H1 (cell line): ENCODE measurements around the gene DNAI1. TPM values are rescaled to one million over a fixed set of nuclear protein-coding genes. Genes with fewer than 3 reads are reported as not detected.

Experiments used
- CTCF ChIA-PET: fragments of 300-600 bp; sonication (Branson Sonifier 250); formaldehyde crosslinking; loops from one replicate; lab custom pipeline; 2021; ENCODE audit not compliant: partially characterized antibody; lab: Charles Lee
- POLR2A ChIA-PET: fragments of 300-600 bp; sonication (Branson Sonifier 250); formaldehyde crosslinking; loops from one replicate; lab custom pipeline; 2021; ENCODE audit warnings: inconsistent platforms; ENCODE audit not compliant: partially characterized antibody; lab: Charles Lee
- DNase-seq, 2 experiments: peaks; one replicate each; pipeline versions ENCODE4 v3.0.0 to v3.0.0-alpha.2; 2010 to 2022; ENCODE audit warnings: low spot score in 2 of 2, low read depth in 1 of 2, mixed read lengths in 1 of 2
- FAIRE-seq: peaks from 2 replicates; lab custom pipeline; 2011; peaks lifted over from hg19 to GRCh38; lab: Jason Lieb, UNC
- H2AFZ ChIP-seq: 2 replicates; pipeline ENCODE4 v1.8.1; 2012; ENCODE audit warnings: low read length, inconsistent platforms
- H2AK5ac ChIP-seq: 2 replicates; pipeline ENCODE4 v1.6.1; 2013; ENCODE audit warnings: low read depth, low read length
- H2BK120ac ChIP-seq: replicated peaks from 2 replicates; pipeline ENCODE3; 2013; ENCODE audit warnings: low read depth, low read length, inconsistent platforms
- H2BK12ac ChIP-seq: 2 replicates; pipeline ENCODE4 v1.6.1; 2013; ENCODE audit warnings: low read depth, low read length
- H2BK15ac ChIP-seq: 2 replicates; pipeline ENCODE4 v1.6.1; 2013; ENCODE audit warnings: low read length
- H2BK20ac ChIP-seq: 2 replicates; pipeline ENCODE4 v1.6.1; 2013; ENCODE audit warnings: low read length
- H2BK5ac ChIP-seq: 2 replicates; pipeline ENCODE4 v1.6.1; 2013; ENCODE audit warnings: low read depth, low read length
- H3K14ac ChIP-seq: 2 replicates; pipeline ENCODE4 v1.6.1; 2013; ENCODE audit warnings: inconsistent platforms; ENCODE audit not compliant: insufficient read length
- H3K18ac ChIP-seq: 2 replicates; pipeline ENCODE4 v1.6.1; 2013; ENCODE audit warnings: low read length; ENCODE audit errors: extremely low read depth
- H3K23ac ChIP-seq: 2 replicates; pipeline ENCODE4 v1.6.1; 2013; ENCODE audit warnings: inconsistent platforms; ENCODE audit not compliant: insufficient read length
- H3K23me2 ChIP-seq: 2 replicates; pipeline ENCODE4 v1.6.1; 2013; ENCODE audit warnings: low read depth, low read length
- H3K27ac ChIP-seq: 2 replicates; pipeline ENCODE4 v1.6.1; 2011; ENCODE audit warnings: low read depth, low read length, inconsistent platforms
- H3K27me3 ChIP-seq, 4 experiments: replicated peaks in 1 of 4; 1 replicate in 1 of 4; 2 replicates in 3 of 4; pipeline versions ENCODE4 v1.6.1 to v1.8.1; 2011 to 2013; ENCODE audit warnings: low read length in 3 of 4, mild to moderate bottlenecking in 3 of 4, inconsistent platforms in 2 of 4, mixed read lengths in 2 of 4, moderate library complexity in 1 of 4; ENCODE audit not compliant: control insufficient read depth in 3 of 4, insufficient read depth in 3 of 4; ENCODE audit errors: extremely low read depth in 1 of 4
- H3K36me3 ChIP-seq, 4 experiments: 2 replicates each; pipeline versions ENCODE4 v1.6.1 to v1.8.1; 2011 to 2013; ENCODE audit warnings: mild to moderate bottlenecking in 4 of 4, low read length in 3 of 4, moderate library complexity in 2 of 4, control low read depth in 1 of 4, inconsistent platforms in 1 of 4; ENCODE audit not compliant: insufficient read depth in 4 of 4, control insufficient read depth in 2 of 4
- H3K4ac ChIP-seq: replicated peaks from 2 replicates; pipeline ENCODE3; 2013; ENCODE audit warnings: low read length, low read depth, mixed read lengths, inconsistent platforms; ENCODE audit not compliant: insufficient read length
- H3K4me1 ChIP-seq, 4 experiments: replicated peaks in 1 of 4; 1 replicate in 1 of 4; 2 replicates in 3 of 4; pipeline versions ENCODE4 v1.6.1 to v1.8.1; 2011 to 2013; ENCODE audit warnings: low read length in 3 of 4, inconsistent platforms in 2 of 4, mixed read lengths in 1 of 4; ENCODE audit not compliant: insufficient read depth in 4 of 4, control insufficient read depth in 3 of 4
- H3K4me2 ChIP-seq, 2 experiments: 2 replicates each; pipeline versions ENCODE4 v1.6.1 to v1.8.1; 2011 to 2013; ENCODE audit warnings: low read depth in 2 of 2, low read length in 2 of 2, control low read depth in 1 of 2, inconsistent platforms in 1 of 2, mild to moderate bottlenecking in 1 of 2; ENCODE audit not compliant: insufficient read depth in 1 of 2
- H3K4me3 ChIP-seq, 4 experiments: fragments of 200-600, 300-600 bp in 1 of 4; sonication (generic), shearing (Covaris generic), sonication (Bioruptor Twin) in 1 of 4; 2 replicates each; pipeline versions ENCODE4 v1.5.1 to v1.8.1; 2011 to 2016; ENCODE audit warnings: low read length in 4 of 4, low read depth in 3 of 4, control low read depth in 2 of 4, inconsistent platforms in 2 of 4, mild to moderate bottlenecking in 2 of 4, mixed read lengths in 1 of 4, moderate library complexity in 1 of 4; ENCODE audit not compliant: insufficient read depth in 2 of 4; ENCODE audit errors: extremely low read depth in 1 of 4
- H3K56ac ChIP-seq: replicated peaks from 2 replicates; pipeline ENCODE3; 2013; ENCODE audit warnings: low read depth, mild to moderate bottlenecking, mixed read lengths, low read length, inconsistent platforms; ENCODE audit not compliant: insufficient read length
- H3K79me1 ChIP-seq: 2 replicates; pipeline ENCODE4 v1.6.1; 2013; ENCODE audit warnings: low read depth, low read length, control low read depth
- H3K79me2 ChIP-seq, 2 experiments: 2 replicates each; pipeline versions ENCODE4 v1.6.1 to v1.8.1; 2012 to 2013; ENCODE audit warnings: low read length in 2 of 2, mild to moderate bottlenecking in 2 of 2, inconsistent platforms in 1 of 2; ENCODE audit not compliant: insufficient read depth in 2 of 2, control insufficient read depth in 1 of 2
- H3K9ac ChIP-seq, 4 experiments: replicated peaks in 1 of 4; 1 replicate in 1 of 4; 2 replicates in 3 of 4; pipeline versions ENCODE4 v1.6.1 to v1.8.1; 2011 to 2013; ENCODE audit warnings: low read depth in 3 of 4, low read length in 3 of 4, control low read depth in 2 of 4, mild to moderate bottlenecking in 2 of 4, moderate library complexity in 2 of 4, inconsistent platforms in 1 of 4; ENCODE audit errors: extremely low read depth in 1 of 4
- H3K9me3 ChIP-seq, 2 experiments: 2 replicates each; pipeline versions ENCODE4 v1.6.1 to v1.8.1; 2012 to 2013; ENCODE audit warnings: mild to moderate bottlenecking in 2 of 2, moderate library complexity in 2 of 2, control low read depth in 1 of 2, inconsistent platforms in 1 of 2, low read depth in 1 of 2, low read length in 1 of 2, mixed read lengths in 1 of 2; ENCODE audit not compliant: insufficient read depth in 2 of 2
- H4K20me1 ChIP-seq, 2 experiments: replicated peaks in 1 of 2; 2 replicates each; pipeline versions ENCODE3 to v1.8.1; 2011 to 2013; ENCODE audit warnings: inconsistent platforms in 2 of 2, low read length in 2 of 2, mild to moderate bottlenecking in 1 of 2; ENCODE audit not compliant: insufficient read depth in 2 of 2, control insufficient read depth in 1 of 2
- H4K5ac ChIP-seq: 2 replicates; pipeline ENCODE4 v1.6.1; 2013; ENCODE audit warnings: low read length, low read depth, mixed read lengths, inconsistent platforms; ENCODE audit not compliant: insufficient read length
- H4K8ac ChIP-seq: 2 replicates; pipeline ENCODE4 v1.8.0; 2013; ENCODE audit warnings: mild to moderate bottlenecking, moderate library complexity, low read length, inconsistent platforms; ENCODE audit not compliant: insufficient read depth; ENCODE audit errors: extremely low read depth
- H4K91ac ChIP-seq: replicated peaks from 2 replicates; pipeline ENCODE3; 2013; ENCODE audit warnings: low read length, mixed read lengths, inconsistent platforms; ENCODE audit not compliant: insufficient read length
- EP300 ChIP-seq, 2 experiments: IDR thresholded peaks; 1 replicate in 1 of 2; 2 replicates in 1 of 2; pipeline ENCODE4 v1.6.1; 2011 to 2012; ENCODE audit warnings: low read depth in 2 of 2, low read length in 2 of 2, mild to moderate bottlenecking in 2 of 2, borderline replicate concordance in 1 of 2, inconsistent platforms in 1 of 2, moderate library complexity in 1 of 2
- EZH2 ChIP-seq: fragments of 200-600 bp; sonication (generic); IDR thresholded peaks from 2 replicates; pipeline ENCODE4 v1.7.1; 2012; ENCODE audit warnings: low read depth, mild to moderate bottlenecking, moderate library complexity, low read length, inconsistent platforms; ENCODE audit not compliant: severe bottlenecking
- KDM5A ChIP-seq: fragments of 200-600 bp; IDR thresholded peaks from 2 replicates; pipeline ENCODE4 v1.7.1; 2012; ENCODE audit warnings: mild to moderate bottlenecking, low read length, inconsistent platforms, mixed read lengths
- POU5F1 ChIP-seq: IDR thresholded peaks from 2 replicates; pipeline ENCODE4 v1.6.1; 2011; ENCODE audit warnings: low read depth, mild to moderate bottlenecking, low read length, moderate library complexity
- RBBP5 ChIP-seq: IDR thresholded peaks from 2 replicates; pipeline ENCODE4 v1.7.1; 2012; ENCODE audit warnings: low read depth, mild to moderate bottlenecking, inconsistent platforms, low read length, moderate library complexity, borderline replicate concordance
- SIRT6 ChIP-seq: IDR thresholded peaks from one replicate; pipeline ENCODE4 v1.7.1; 2012; ENCODE audit warnings: low read length, inconsistent platforms
- TBP ChIP-seq: IDR thresholded peaks from 2 replicates; pipeline ENCODE4 v1.6.1; 2011; ENCODE audit warnings: low read depth, low read length, improper control_type of control experiment
- TCF12 ChIP-seq: IDR thresholded peaks from 2 replicates; pipeline ENCODE4 v1.6.1; 2011; ENCODE audit warnings: low read depth, mild to moderate bottlenecking, low read length
- ZNF274 ChIP-seq: IDR thresholded peaks from 2 replicates; pipeline ENCODE4 v1.7.0; 2012; ENCODE audit warnings: low read length, borderline replicate concordance; ENCODE audit errors: extremely low read depth
- WGBS, 2 experiments: shearing (Covaris generic) in 1 of 2; methylation state at CpG; one replicate each; pipeline versions ENCODE4 v1.1.6 to v1.1.7; 2013 to 2015; ENCODE audit warnings: low lambda C conversion rate in 2 of 2, mixed read lengths in 2 of 2, inconsistent platforms in 1 of 2, low coverage in 1 of 2, missing lambda C conversion rate in 1 of 2; ENCODE audit not compliant: insufficient replicate concordance in 2 of 2, insufficient coverage in 1 of 2, insufficient read length in 1 of 2; ENCODE audit errors: extremely low coverage in 1 of 2, missing lambda C conversion rate in 1 of 2; 5-methylcytosine and 5-hydroxymethylcytosine counted together
- polyA plus RNA-seq, 7 experiments: library from polyadenylated mRNA; depleted of rRNA in 3 of 7; stranded (reverse) in 5 of 7; unstranded in 2 of 7; fragments of >200 nt in 5 of 7; fragments of 200-250 nt in 2 of 7; gene quantifications; 1 replicate in 5 of 7; 2 replicates in 1 of 7; 4 replicates in 1 of 7; pipeline versions ENCODE4 v1.2.1 to v1.2.3, GENCODE V29; 2011 to 2013; ENCODE audit warnings: missing spikeins in 2 of 7, mixed read lengths in 2 of 7
- total RNA-seq: library from RNA; stranded (reverse); fragmentation: NEBNext Ultra II Directional; extraction: Animal tissue kit (Norgen Biotek cat#: 25700); gene quantifications from 2 replicates; pipeline ENCODE4 v1.2.1, GENCODE V29; 2021
- TF ChIP-seq, protein P1 (sequence below): IDR thresholded peaks from 2 replicates; pipeline ENCODE4 v1.6.1; 2012; ENCODE audit warnings: inconsistent platforms
- TF ChIP-seq, protein P2 (sequence below): IDR thresholded peaks from 2 replicates; pipeline ENCODE4 v1.6.1; 2011; ENCODE audit warnings: low read length, improper control_type of control experiment

DNAI1 gene
- total and polyA plus RNA-seq, 2 of the 8 experiments (the other 6 are each of a cell fraction or from before 2014, with no cell fraction given) = 0.37 to 0.54 TPM

DNA sequence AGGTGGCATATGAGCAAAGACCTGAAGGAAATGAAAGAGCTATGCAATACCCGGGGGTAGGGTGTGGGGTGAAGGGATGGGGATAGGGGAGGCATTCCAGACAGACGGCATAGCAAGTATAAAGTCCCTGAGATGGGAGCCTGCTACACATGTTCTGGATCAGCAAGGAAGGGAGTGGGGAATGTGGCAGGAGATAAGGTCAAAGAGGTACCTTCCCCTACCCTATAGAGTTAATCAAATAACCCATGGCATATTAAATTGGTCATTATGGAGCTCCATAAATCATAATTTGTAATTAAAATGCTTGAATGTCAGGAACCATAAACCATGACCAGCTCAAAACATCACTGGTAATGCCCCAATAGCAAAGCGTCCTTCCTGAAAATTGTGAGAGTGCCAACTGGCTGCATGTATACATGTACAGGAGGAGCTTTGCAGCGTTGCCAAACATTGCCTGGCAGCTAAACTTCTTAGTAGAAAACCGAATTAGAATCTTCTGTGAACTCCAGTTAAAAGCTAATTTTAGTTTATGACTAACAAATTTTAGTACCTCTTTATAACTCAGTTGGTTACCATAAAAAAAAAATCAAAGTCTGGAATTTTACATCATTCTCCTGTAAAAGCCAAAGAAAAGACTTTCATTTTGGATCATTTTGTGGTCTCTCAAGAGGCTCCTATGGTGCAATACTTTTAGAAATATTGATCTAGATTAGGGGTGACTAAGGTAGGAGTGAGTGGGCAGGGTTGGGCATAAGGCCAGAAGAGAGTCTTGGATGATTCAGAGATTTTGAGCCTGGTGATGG, 4.7 kb downstream of the DNAI1 start:
- no peaks in the 10 kb centered on the region for H3K36me3 ChIP-seq
- POLR2A ChIA-PET = no interaction called here
- no peak for TF ChIP-seq TBP
- no peak for TF ChIP-seq EZH2
- TF ChIP-seq, protein P1, sequence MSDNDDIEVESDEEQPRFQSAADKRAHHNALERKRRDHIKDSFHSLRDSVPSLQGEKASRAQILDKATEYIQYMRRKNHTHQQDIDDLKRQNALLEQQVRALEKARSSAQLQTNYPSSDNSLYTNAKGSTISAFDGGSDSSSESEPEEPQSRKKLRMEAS = no peak
- no peak for TF ChIP-seq KDM5A
- TF ChIP-seq, protein P2, sequence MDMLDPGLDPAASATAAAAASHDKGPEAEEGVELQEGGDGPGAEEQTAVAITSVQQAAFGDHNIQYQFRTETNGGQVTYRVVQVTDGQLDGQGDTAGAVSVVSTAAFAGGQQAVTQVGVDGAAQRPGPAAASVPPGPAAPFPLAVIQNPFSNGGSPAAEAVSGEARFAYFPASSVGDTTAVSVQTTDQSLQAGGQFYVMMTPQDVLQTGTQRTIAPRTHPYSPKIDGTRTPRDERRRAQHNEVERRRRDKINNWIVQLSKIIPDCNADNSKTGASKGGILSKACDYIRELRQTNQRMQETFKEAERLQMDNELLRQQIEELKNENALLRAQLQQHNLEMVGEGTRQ = no peak
- no peak for TF ChIP-seq EP300 (IDR thresholded peaks at IDR 0.05; ENCODE audit: borderline replicate concordance in 1 of 2, low read depth in 2 of 2, low read length in 2 of 2)
- no peak for TF ChIP-seq RBBP5
- no peak for TF ChIP-seq ZNF274
- TF ChIP-seq TCF12 = no peak
- TF ChIP-seq POU5F1 = no peak
- no peak for TF ChIP-seq SIRT6

More for the DNA sequence above, 4.7 kb downstream of the DNAI1 start:
- no peak overlapping the region for H3K27ac ChIP-seq
- FAIRE-seq (no peak), DNase-seq (no peak)
- no peak overlapping the region for H2AFZ ChIP-seq
- CTCF ChIA-PET = interaction anchor here (0.8 to 1.8 kb wide), 9 partner anchors 10 to 141 kb away, joined by 3 to 14 read pairs (median 3); no protein-coding TSS in a partner anchor
- no peak overlapping the region for H2BK5ac ChIP-seq
- no peak overlapping the region for H2BK20ac ChIP-seq
- H3K79me1 ChIP-seq = no peaks in the 10 kb centered on the region
- no peaks in the 10 kb centered on the region for H3K79me2 ChIP-seq
- H4K8ac ChIP-seq = no peak overlapping the region
- no peak overlapping the region for H4K5ac ChIP-seq
- H3K27me3 ChIP-seq = peaks cover 0 to 2% (median under 1%) of the 10 kb centered on the region in 4 experiments; a peak in 2 of 7 replicates
- H3K18ac ChIP-seq = no peak overlapping the region
- H3K4me1 ChIP-seq = peaks cover 0 to 5% (median 1%) of the 10 kb centered on the region in 4 experiments; a peak in 3 of 7 replicates
- no peak overlapping the region for H3K4me3 ChIP-seq
- H2BK15ac ChIP-seq = no peak overlapping the region
- H2BK12ac ChIP-seq = no peak overlapping the region
- H3K9me3 ChIP-seq = no peaks in the 10 kb centered on the region
- H3K56ac ChIP-seq = no peak overlapping the region
- no peak overlapping the region for H3K9ac ChIP-seq
- H2AK5ac ChIP-seq = no peak overlapping the region
- WGBS, 2 experiments = 75% methylated on average over 5 of the region's 5 CpGs; no CpG with 5 or more reads in 1 of the 2 experiments
- no peak overlapping the region for H4K91ac ChIP-seq
- no peak overlapping the region for H3K4me2 ChIP-seq
- H2BK120ac ChIP-seq = no peak overlapping the region
- no peak overlapping the region for H3K23ac ChIP-seq
- H4K20me1 ChIP-seq = no peaks in the 10 kb centered on the region
- no peak overlapping the region for H3K14ac ChIP-seq
- H3K4ac ChIP-seq = no peak overlapping the region
- peaks cover 5% of the 10 kb centered on the region for H3K23me2 ChIP-seq
